ENCODE results near the gene KCNA2.

GRCh38 chr1:110637475-110637874, 31.3 kb upstream of the KCNA2 start:
- TF ChIP-seq POLR2AphosphoS5 (IDR thresholded peaks at IDR 0.05; ENCODE audit: borderline replicate concordance, low read depth, low read length) (no peak), EZH2 (IDR thresholded peaks at IDR 0.05) (no peak)
